Urinary bladder (tissue), 4 donors: ENCODE data around the gene ZNF324. TPM values are rescaled to one million over a fixed set of nuclear protein-coding genes. Genes with fewer than 3 reads are reported as not detected.
"Not testable (repeated sequence)": the region's sequence is repeated elsewhere in the genome, so short reads cannot be mapped to it uniquely, and the experiment has no call there.

Experiments used
- DNase-seq: peaks from one replicate; pipeline ENCODE4 v3.0.0-alpha.2; 2015; ENCODE audit errors: extremely low spot score
- H3K27ac ChIP-seq: one replicate; pipeline ENCODE4 v1.5.1; 2013; ENCODE audit warnings: low read depth, mild to moderate bottlenecking, moderate library complexity
- H3K36me3 ChIP-seq: one replicate; pipeline ENCODE4 v1.6.1; 2013; ENCODE audit warnings: mild to moderate bottlenecking, moderate library complexity; ENCODE audit not compliant: insufficient read depth
- H3K4me1 ChIP-seq: one replicate; pipeline ENCODE4 v1.6.1; 2013; ENCODE audit warnings: mild to moderate bottlenecking, moderate library complexity; ENCODE audit not compliant: insufficient read depth
- H3K4me3 ChIP-seq: one replicate; pipeline ENCODE4 v1.5.1; 2013; ENCODE audit warnings: low read depth, low read length
- WGBS: extraction: QIAGEN DNeasy Blood & Tissue Kit; methylation state at CpG from one replicate; pipeline ENCODE4 v1.1.7; 2013; 5-methylcytosine and 5-hydroxymethylcytosine counted together
- polyA plus RNA-seq: library from polyadenylated mRNA; stranded (reverse); fragments of 200-250 nt; gene quantifications from one replicate; pipeline ENCODE4 v1.2.3, GENCODE V29; 2013
- total RNA-seq: library from RNA; depleted of rRNA; stranded (reverse); fragments of >200 nt; gene quantifications from one replicate; pipeline ENCODE4 v1.2.3, GENCODE V29; 2014
- donor health status: healthy with polysubstance abuse.
- donor health status: healthy.

The ZNF324 gene
- total and polyA plus RNA-seq, 2 donors = 8.6 to 9.5 TPM

DNA sequence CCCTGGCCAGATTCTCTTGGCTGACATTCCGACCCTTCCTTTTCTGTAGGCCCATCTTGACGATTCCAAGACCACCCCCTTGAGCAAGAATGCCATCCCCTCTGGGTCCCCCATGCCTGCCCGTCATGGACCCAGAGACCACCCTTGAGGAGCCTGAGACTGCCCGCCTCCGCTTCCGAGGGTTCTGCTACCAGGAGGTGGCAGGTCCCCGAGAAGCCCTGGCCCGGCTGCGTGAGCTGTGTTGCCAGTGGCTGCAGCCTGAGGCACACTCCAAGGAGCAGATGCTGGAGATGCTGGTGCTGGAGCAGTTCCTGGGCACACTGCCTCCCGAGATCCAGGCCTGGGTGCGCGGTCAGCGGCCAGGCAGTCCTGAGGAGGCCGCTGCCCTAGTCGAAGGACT, 10.2 kb downstream of the ZNF324 start:
- 84% methylated on average over 15 of the region's 15 CpGs for WGBS
- H3K27ac ChIP-seq = no peak overlapping the region
- no peaks in the 10 kb centered on the region for H3K36me3 ChIP-seq
- H3K4me3 ChIP-seq = no peak overlapping the region
- no peaks in the 10 kb centered on the region for H3K4me1 ChIP-seq
- DNase-seq = no peak

DNA sequence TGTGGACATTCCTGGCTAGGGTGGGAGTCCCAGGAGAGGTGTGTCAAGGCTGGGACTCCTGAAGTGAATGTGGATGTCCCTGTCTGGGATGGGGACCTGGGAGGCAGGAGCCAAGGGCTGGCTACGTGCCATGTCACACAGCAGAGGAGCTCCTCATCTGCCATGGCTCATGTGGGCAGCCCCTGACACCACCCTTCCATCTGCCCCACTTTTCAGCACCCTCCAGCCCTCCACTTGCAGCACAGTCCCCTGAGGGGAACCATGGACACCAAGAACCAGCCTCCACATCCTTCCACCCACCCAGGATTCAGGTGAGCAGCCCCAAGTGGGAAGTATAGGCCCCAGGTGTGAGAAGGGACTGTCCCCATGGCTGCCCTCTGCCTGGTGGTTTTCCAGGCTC, 11.0 kb downstream of the ZNF324 start:
- Histone ChIP-seq H3K4me3 (no peak overlapping the region), H3K27ac (no peak overlapping the region), H3K36me3 (no peaks in the 10 kb centered on the region), H3K4me1 (no peaks in the 10 kb centered on the region)
- 96% methylated on average over 1 of the region's 1 CpG for WGBS
- no peak for DNase-seq

DNA sequence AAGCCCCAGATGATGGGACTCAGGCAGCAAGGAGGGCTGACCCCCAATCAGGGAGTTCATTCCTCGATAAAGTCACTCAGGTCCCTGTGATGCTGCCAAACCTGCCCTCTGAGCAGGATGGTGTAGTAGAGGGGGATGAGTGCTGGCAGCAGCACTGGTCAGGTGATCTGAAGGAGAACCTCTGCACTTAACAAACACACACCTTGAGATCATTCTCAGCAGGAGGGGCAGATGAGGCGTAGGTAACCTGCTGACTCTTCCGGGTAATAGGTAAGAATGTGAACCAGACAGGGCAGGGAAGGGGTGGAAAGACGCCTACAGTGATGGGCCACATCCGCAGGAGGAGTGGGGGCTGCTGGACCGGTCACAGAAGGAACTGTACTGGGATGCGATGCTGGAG, 12.4 kb downstream of the ZNF324 start:
- no peak overlapping the region for H3K27ac ChIP-seq
- H3K4me1 ChIP-seq = no peaks in the 10 kb centered on the region
- 77% methylated on average over 7 of the region's 7 CpGs for WGBS
- H3K4me3 ChIP-seq = no peak overlapping the region
- no peak for DNase-seq
- H3K36me3 ChIP-seq = no peaks in the 10 kb centered on the region

DNA sequence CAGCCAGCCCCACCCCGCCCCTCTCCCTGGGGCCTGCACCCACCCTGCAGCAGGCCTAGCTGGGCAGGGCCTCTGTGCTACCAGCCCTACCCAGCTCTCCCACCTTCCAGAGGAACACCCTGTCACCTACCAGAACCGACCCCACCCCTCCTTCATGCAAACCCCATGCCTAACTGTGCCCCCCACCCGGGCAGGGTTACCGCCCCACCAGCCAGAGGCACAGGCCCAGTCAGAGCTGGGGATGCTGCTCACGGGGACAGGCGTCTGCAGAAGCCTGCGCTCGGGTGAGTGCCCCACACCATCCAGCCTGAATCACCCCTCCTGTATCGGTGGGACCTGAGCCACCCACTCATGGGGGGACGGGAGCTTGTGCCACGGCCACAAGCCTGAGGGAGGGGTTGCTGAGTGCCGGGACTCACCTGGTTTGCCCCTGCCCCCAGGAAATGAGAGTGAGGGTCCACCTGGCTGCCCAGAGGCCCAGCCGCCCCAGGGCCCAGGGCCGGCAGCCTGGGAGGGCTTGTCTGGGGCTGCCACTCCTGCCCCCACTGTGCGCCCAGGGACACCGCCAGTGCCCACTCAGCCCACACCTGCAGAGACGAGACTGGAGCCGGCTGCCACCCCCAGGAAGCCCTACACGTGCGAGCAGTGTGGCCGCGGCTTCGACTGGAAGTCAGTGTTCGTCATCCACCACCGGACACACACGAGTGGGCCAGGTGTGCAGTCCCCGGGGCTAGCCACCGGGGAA, 13.0 kb downstream of the ZNF324 start:
- DNase-seq = no peak
- H3K36me3 ChIP-seq = no peaks in the 10 kb centered on the region
- no peaks in the 10 kb centered on the region for H3K4me1 ChIP-seq
- 89% methylated on average over 28 of the region's 28 CpGs for WGBS
- no peak overlapping the region for H3K4me3 ChIP-seq
- H3K27ac ChIP-seq = peak overlapping the region; percentile 13

DNA sequence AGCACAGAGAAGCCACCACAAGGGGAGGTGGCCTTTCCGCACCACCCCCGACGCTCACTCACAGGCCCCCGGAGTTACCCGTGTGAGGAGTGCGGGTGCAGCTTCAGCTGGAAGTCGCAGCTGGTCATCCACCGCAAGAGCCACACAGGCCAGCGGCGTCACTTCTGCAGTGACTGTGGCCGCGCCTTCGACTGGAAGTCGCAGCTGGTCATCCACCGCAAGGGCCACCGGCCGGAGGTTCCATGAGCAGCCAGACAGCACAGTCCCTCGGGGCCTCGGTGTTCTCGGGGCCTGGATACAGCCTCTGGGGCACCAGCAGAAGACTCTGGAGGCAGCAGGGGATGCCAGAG, 13.6 kb downstream of the ZNF324 start:
- no peaks in the 10 kb centered on the region for H3K4me1 ChIP-seq
- WGBS = 94% methylated on average over 20 of the region's 20 CpGs
- H3K36me3 ChIP-seq = no peaks in the 10 kb centered on the region
- H3K4me3 ChIP-seq = no peak overlapping the region
- no peak overlapping the region for H3K27ac ChIP-seq
- DNase-seq = no peak

DNA sequence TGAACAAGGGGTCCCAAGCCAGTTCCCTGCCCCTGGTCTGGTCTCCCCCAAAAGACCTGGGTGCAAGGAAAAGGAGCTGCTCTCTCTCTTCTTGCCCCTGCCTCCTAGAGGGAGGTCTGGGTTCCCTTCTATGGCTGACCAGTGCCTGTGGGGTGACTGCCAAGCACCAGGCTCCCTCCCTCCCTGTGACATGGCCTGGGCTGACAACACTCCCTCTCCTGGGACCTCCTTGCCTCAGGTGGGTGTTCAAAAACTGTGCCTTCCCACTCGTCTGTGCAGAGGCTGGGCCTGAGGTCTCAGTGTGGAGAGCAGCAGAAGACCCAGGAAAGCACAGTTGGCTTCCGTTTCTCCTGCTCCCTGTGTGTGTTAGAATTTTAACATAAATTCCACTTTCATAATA, 14.0 kb downstream of the ZNF324 start:
- no peak for DNase-seq
- 81% methylated on average over 2 of the region's 2 CpGs for WGBS
- no peaks in the 10 kb centered on the region for H3K36me3 ChIP-seq
- no peaks in the 10 kb centered on the region for H3K4me1 ChIP-seq
- H3K27ac ChIP-seq = no peak overlapping the region
- no peak overlapping the region for H3K4me3 ChIP-seq

DNA sequence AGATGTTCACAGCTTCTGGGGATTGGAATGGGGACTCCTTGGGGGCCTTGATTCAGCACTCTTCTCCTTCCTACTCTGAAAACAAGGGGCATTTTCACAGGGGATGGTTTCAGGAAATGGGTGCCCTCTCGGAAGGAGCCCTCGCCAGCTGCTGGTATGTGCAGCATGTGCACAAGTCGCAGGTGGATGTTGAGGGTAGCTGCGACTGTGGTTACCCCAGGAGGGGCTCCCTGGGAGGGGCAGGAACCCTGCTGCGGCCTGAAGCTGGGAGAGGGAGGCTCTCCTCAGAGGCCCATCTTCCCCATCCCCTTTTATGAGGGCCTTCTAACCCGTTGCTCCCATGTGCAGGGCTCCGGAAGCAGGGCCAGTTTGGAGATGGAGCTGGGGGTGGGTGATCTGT, 15.5 kb downstream of the ZNF324 start:
- H3K36me3 ChIP-seq = no peaks in the 10 kb centered on the region

DNA sequence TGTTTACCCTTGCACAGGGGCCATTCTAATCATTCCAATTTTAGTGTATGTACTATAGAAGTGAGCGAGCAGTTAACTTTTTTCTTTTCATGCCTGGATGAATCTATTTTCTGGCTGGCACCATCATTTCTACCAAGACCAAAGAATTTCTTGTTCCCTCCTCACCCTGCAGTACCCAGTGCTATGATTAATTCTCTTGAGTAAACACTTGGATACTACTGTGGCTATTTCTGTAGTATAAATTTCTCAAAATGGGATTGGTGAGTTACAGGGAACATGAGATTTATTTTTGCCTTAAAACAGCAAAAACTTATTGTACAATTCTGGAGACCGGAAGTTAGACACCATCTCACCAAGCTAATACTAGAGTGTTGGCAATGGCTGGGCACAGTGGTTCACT, 16.9 kb downstream of the ZNF324 start:
- H3K27ac ChIP-seq = no peak overlapping the region
- DNase-seq = no peak
- 73% methylated on average over 2 of the region's 2 CpGs for WGBS
- no peaks in the 10 kb centered on the region for H3K4me1 ChIP-seq
- no peaks in the 10 kb centered on the region for H3K36me3 ChIP-seq
- H3K4me3 ChIP-seq = no peak overlapping the region

More for the DNA sequence above, 15.5 kb downstream of the ZNF324 start:
- H3K27ac ChIP-seq = no peak overlapping the region
- no peak for DNase-seq
- 82% methylated on average over 7 of the region's 7 CpGs for WGBS
- no peak overlapping the region for H3K4me3 ChIP-seq
- H3K4me1 ChIP-seq = no peaks in the 10 kb centered on the region

DNA sequence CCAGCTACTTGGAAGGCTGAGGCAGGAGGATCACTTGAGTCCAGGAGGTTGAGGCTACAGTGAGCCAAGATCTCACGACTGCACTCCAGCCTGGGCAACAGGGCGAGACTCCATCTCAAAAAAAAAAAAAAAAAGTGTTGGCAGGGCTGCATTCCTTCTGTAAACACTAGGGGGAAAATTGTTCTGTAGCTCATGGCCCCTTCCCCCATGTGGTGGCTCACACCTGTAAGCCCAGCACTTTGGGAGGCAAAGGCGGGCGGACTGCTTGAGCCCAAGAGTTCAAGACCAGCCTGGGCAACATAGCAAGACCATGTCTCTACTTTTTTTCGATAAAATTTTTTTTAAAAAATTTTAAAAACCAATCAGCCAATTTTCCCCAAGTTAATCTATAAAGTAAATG, 17.5 kb downstream of the ZNF324 start:
- 88% methylated on average over 5 of the region's 5 CpGs for WGBS
- H3K27ac ChIP-seq, H3K4me1 ChIP-seq, DNase-seq, H3K36me3 ChIP-seq, H3K4me3 ChIP-seq: not testable (repeated sequence)

DNA sequence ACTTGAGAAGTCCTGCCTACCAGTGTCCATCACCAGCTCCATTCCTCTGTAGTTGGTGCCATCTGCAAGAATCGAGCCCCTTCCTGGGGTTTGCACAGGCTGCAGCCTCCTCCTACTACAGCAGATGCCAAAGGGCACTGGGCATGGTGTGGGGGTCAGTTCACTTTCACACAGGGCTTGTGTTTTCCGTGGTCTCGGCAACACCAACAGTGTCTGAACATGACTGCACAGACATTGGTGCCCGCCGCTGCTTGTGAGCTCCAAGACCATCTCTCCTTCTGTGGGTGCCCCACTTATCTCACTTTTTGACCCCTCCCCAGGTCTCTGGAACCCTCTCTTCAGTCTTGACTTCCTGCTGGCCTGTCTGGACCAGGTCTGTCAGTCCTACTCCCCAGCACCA, 24.5 kb downstream of the ZNF324 start:
- 89% methylated on average over 5 of the region's 5 CpGs for WGBS

DNA sequence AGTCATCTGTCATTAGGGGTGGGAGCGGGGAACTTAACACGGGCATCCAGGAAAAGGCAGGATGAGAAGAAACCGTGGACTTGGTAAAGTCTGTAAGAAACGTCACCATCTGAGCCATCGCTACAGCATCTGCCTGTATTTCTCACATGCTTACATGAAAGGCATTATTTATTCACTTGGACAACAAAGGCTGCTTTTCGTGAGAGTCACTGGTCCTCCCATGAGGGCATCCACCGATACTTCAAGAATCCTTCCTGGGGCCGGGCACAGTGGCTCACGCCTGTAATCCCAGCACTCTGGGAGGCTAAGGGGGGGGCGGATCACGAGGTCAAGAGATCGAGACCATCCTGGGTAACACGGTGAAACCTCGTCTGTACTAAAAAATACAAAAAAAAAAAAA, 25.4 kb downstream of the ZNF324 start:
- H3K4me1 ChIP-seq = no peaks in the 10 kb centered on the region
- 85% methylated on average over 14 of the region's 14 CpGs for WGBS

More for the DNA sequence above, 24.5 kb downstream of the ZNF324 start:
- no peak for DNase-seq
- Histone ChIP-seq H3K4me1 (no peaks in the 10 kb centered on the region), H3K27ac (no peak overlapping the region), H3K4me3 (no peak overlapping the region), H3K36me3 (no peaks in the 10 kb centered on the region)

DNA sequence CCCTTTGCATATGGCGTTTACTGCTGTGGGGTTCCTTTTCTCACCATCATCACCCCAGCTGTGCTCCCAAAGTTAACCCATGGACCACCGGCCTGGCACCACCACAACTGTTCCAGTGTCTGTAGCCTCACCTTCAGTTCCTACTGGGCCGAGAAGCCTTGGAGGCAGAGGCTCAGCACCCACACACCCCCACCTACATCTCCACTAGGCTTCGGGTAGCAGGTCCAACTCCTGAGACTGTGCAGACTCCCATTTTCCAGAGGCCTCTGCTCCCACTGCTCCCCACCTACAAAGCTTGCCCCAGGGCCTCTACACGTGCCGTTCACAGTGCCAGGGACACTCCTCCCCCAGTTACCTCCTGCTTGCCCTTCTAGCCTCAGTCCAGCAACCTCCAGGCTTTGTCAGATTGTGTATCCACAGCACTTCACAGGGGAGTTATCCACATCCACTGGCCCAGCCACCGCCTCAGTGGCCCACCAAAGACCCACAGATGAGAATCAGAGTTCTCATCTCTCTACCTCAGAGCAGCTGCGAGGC, 30.8 kb downstream of the ZNF324 start:
- H3K27ac ChIP-seq = no peak overlapping the region
- WGBS = 82% methylated on average over 8 of the region's 8 CpGs
- H3K4me3 ChIP-seq = no peak overlapping the region
- no peaks in the 10 kb centered on the region for H3K36me3 ChIP-seq
- DNase-seq = no peak
- no peaks in the 10 kb centered on the region for H3K4me1 ChIP-seq

More for the DNA sequence above, 25.4 kb downstream of the ZNF324 start:
- Histone ChIP-seq H3K27ac (no peak overlapping the region), H3K4me3 (no peak overlapping the region), H3K36me3 (no peaks in the 10 kb centered on the region)
- DNase-seq = no peak

DNA sequence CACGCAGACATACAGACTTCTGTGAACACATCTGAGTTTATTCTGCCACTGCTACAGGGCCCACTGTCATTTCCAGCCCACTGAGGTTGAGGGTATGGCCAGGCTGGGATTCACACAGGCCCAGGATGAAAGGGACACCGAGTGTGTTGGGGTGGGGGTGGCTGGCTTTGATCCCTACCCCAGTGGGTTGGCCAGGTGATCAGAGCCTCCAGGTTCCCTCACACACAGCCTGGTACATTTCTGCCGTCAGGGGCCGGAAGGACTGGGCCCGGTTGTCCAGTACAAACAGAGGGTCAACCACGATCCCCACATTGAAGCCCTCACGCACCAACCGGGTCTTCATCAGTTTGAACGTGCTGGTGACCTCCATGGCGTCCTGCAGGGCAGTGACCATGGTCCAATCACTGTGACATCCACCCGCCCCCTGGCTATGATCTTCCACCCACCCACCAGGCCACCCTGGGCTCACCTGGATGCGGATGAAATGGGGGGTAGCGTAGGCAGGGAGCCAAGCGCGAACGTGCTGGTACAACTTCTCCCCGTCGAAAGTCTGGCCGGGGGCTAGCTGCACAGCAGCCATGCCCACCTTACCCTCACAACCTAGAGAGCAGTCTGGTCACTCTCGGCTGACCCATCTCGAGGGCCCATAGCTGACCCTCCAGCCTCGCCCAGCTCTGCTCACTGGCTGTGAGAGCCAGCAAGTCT, 31.6 kb downstream of the ZNF324 start:
- no peak overlapping the region for H3K27ac ChIP-seq
- H3K4me3 ChIP-seq = peak overlapping the region; percentile 31
- DNase-seq = no peak
- 52% methylated on average over 22 of the region's 22 CpGs for whole genome bisulfite sequencing
- no peaks in the 10 kb centered on the region for H3K4me1 ChIP-seq
- no peaks in the 10 kb centered on the region for H3K36me3 ChIP-seq
